Hematopoietic multipotent progenitor cell treated with erythropoietin and hydrocortisone succinate and interleukin-3 and kit ligand, for 6 days (in vitro differentiated cells): ENCODE data around the gene UBN1.

Experiments used
- DNase-seq: peaks from one replicate; pipeline ENCODE4 v3.0.0-alpha.2; 2015

Gene UBN1

DNA sequence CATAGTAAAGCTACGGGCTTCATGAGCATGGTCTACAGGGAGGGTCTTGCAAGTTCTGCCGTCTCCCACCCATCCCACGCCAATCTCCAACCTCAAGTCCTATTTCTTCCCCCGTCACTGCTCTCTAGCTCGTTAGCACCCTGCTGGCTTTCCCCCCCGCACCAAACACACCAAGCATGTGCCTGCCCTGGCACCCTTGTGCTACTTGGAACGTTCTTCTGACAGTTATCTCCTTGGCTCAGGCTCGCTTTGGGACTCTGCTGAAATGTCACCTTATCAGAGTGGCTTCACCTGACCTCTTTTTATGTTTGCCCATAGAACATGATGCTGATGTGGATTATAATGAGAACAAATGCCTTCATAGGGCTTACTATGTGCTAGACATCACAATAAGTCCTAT is 22.1 kb upstream of the UBN1 start:
- DNase-seq: peak; percentile 89

DNA sequence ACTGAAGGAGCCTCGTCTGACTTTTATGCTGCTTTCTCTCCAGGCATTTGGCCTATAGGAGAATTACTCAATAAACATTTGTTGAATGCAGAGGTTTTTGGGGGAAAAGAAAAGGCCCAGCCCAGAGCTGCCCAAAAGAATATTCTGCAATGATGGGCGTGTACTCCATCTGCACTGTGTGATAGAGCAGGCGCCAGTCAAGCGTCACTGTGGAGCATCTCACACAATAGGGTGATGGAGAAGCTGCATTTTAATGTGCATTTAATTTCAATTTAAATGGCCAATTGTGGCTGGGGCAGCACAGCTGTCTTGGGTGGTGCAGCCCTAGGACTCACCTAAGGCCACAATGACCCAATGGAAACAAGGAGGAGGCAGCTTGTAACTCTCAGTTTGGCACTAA is 20.8 kb upstream of the UBN1 start:
- DNase-seq: peak; percentile 80

DNA sequence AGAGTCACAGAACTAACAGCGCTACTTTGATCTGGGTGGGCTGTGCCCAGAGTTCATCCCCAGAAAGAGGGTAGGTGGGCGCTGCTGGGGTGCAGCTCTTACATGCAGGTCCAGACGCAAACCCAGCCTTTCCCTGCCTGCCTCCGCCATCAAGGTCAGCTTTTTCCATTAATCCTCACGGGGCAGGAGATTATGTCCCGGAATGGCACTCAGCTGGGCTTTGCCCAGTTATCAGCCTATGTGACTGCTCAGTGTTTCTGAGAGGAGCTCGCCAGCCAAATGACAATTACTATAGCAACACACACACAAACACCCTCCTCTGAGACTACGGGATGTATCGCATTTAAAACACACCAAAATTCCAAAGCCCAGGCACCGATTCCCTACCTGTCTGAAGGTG is 20.3 kb upstream of the UBN1 start:
- no peak for DNase-seq

DNA sequence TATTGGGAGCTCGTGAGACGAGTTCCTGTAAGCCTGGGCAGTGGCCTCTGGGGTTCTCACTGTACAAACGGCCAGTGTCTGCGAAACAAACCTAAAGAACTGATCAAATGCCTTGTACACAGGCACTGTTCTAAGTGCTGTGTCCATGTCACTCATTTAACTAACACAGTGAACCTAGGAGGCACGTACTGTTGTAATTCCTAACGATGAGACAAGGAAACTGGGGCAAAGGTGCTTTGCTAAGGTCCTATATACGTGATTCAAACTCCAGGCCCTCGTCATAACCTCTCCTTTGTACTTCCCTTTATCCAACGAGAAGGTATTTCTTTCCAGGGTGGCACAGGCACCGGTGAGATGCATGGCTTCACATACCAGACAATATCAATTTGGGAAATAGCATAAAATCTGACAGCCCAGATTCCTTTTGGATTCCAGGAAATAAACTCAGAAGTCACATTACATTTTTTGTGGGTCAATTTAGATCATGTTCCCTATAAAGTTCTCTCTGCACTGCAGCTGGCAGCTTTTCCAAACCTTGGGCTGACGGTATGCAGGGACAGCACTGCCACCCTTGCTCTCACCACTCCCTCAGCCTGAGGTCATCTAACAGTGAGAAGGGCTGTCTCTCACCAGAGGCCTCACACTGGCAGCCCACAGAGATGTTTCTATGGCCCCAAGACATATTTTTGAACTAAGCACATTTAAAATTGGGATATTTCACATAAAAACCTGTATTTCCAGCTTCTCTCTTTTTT is 18.5 kb upstream of the UBN1 start:
- no peak for DNase-seq

DNA sequence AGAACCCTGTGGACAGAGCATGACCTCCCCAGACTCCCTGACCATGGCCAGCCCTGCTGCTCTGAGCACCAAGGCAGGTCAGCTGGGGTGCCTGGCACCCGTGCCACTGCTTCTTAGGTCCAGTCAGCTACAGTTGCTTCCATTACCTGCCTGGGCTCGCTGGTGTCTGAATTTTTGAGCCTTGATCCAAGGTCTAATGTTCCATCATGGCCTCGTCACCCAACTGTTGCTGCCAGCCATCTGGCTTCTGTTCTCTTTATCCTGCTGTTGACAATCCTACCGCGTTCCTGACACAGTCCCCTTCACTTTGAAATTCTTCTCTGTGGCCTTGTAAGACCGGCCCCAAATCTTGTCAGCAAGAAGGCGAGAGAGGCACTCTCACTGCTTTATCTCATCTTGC is 16.9 kb upstream of the UBN1 start:
- DNase-seq: no peak

DNA sequence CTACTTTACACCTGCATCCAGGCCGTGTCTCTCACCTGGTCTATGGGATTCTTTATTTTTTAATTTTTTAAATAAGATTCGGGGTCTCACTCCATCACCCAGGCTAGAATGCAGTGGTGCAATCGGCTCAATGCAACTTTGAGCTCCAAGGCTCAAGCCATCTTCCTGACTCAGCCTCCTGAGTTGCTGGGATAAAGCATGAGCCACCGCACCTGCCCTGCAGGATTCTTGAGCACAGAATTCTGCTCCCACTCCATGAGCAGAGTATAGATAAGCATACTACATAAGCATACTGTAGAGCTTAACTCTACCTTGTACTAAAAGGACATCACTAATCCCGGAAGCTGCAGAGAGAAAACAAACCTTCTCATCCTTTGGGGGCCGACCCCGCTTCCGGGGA is 15.7 kb upstream of the UBN1 start:
- no peak for DNase-seq

DNA sequence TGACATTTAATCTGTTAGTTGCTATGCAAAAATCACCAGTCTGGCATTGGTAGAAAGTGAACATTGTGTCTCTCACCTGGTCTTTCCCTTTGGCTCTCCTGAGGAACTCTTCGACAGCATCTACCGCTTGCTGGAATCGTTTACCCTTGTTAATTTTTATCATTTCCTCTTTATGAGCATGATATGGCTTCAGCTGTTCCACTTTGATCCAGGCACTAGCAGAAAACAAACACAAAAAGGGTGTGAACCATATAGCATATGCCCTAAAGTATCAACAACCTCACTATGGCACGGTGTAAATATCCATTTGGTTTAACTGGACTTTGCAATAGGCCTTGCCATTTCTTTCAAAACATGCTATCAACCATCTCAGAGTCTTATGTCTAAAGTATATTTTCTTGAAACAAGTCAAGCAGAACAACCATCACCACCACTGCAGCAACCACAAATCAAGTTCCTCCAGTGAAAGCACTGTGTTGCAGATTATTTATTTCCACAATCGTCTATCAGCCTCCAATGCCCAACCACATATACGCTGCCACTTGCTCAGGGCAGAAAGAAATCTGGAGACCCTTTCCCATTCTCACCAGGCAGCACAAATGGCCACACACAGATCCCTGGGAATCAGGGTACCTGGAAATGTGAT is 14.5 kb upstream of the UBN1 start:
- no peak for DNase-seq

DNA sequence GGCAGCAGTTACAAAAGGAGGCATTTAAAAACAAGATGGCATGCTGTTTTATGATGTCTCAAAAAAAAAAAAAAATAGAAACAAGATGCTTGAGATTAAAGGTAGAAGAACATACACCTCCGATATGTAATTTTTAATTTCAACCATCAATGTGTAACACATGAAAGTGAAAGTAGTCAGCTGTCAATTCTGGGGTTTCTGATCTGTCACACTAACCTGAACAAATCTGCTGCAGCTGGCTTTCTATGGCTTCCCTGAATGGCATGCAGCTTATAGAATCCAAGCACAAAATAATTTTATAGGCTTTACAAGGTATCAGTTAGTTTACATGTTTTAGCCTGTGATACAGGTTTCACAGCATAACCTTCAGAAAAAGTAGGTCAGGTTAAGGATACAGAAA is 13.7 kb upstream of the UBN1 start:
- no peak for DNase-seq

DNA sequence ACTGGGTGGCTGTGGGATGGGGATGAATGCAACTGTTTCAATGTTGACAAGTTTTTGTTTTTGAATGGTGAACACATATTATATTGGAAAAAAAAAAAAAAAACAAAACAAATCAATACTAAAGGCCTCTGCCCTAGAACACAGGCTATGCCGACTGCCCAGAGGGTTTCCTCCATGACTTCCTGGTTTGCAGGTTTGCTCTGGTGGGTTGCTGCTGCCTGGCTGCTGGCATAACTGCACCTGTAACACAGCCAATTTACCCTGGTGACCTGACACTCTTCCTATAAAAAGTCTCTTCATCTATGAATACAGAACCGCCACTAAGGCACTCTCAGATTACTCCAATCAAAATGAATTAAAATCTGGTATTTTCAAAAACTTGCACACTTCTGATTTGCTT is 10.6 kb upstream of the UBN1 start:
- DNase-seq: no peak

DNA sequence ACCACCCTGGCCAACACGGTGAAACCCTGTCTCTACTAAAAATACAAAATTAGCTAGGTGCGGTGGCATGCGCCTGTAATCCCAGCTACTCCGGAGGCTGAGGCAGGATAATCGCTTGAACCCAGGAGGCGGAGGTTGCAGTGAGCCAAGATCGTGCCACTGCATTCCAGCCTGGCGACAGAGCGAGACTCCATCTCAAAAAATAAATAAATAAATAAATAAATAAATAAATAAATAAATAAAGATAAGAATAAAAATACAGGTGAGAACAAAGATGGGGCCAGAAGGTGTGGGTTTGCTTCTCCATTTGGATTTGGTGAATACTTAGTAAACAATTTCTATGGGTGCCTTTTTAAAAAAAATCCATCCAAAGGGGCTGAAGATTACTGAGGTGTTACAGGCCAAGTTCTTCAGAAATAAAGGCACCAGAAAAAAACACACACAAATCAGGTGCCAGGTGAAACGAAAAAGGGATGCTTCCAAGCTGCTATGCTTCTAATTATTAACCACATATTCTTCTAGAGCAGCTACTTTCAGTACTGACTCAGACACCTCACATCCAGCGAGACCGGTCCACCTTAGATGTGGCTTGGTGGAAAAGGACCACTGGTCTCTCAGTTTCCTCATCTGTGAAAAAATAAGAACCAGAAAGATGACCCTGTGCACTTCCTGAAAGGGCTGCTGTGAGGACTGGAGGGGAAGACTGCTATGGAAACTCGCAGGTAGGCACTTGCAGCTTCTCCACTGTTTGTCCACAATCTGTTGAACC is 9.4 kb upstream of the UBN1 start:
- no peak for DNase-seq

DNA sequence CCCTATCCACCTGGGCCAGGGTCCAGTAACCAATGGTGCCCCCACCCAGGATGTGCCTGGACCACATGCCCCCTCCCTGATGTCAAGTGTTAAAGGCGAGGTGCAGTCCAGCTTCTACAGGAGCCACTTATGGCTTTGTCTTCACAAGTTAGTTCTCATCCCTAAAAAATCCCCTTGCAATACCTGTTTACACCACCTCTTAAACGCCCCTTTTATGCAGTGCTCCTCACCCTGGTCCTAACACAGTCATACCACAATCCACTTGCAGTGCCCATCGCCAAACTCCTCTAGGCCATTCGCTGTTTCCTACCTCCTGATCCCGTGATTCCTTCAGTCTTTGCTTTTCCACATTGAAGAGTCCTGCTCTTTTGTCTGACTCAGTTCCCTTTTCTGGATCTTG is 7.3 kb upstream of the UBN1 start:
- no peak for DNase-seq

DNA sequence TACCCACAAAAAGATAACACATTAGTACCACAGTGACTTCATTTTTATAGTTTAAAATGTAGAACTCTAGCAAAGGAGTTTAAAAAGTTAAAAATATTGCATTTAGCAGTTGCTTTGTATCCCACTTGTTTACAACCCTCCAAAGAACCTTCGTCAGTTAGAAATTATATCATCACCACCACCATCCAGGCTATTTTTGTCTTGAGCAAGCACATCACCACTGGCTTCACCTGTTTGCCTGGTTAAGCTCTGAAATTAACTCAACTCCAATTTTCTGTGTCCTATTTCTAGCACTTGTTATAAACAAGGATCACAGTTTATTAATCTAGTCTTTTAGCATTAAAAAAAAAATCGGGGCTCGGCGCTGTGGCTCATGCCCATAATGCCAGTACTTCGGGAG is 6.3 kb upstream of the UBN1 start:
- no peak for DNase-seq

DNA sequence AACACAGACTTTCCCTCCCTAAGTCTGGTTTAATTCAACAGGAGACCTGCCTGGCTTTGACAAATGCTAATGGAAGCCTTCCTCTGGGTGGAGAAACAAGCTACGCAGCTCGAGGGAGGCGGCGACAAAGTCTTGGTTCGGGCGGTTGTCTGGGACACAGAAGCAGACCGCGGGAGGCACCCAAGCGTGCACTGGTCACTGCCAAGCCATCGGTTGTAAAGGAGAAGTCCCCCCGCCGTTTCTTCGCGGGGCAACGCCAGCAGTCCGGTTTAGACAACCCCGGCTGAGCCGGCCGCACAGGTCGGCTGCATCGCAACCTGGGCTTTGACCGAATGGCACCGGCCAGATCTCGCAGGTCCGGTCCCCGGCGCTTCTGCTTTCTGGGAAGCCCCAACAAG is 779 bp upstream of the UBN1 start:
- DNase-seq: peak; percentile 76

DNA sequence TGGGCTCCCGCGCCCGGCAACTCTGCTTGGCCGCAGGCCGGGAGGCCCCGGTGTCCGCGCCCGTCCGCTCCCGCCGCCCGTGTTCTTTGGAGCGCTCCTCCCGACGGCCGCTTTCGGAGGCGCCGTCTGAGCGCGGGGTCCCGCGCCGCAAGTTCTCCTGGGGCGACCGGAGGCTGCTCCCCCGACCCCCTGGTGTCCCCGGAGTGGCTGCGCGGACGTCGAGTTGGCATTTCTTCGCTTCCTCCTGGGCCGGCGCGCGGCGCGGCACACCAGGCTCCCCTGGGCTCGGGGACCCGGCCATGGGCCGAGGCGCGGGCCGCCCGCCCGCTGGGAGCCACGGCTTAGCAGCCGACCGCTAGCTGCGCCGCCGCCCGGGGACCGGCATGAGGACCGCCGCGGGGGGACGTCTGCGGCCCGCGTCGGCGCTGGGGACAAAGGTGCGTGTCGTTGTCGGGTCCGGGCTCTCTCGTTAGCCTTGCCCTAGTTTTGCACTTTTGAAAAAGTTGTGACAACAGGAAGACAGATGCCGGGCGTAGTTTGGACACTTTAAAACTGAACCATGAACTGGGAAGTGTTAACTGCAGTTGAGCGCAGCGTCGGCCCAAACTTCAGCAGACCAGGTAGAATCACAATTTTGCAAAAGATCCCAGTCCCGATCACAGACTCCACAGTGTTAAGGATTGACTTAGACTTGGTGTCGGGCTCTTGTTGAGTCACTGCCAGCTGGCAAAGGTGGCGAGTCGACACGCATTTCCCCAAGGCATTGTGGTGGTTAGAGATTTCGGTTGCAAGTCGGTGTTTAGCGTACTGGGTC is 700 bp downstream of the UBN1 start:
- DNase-seq: peak; percentile 68

DNA sequence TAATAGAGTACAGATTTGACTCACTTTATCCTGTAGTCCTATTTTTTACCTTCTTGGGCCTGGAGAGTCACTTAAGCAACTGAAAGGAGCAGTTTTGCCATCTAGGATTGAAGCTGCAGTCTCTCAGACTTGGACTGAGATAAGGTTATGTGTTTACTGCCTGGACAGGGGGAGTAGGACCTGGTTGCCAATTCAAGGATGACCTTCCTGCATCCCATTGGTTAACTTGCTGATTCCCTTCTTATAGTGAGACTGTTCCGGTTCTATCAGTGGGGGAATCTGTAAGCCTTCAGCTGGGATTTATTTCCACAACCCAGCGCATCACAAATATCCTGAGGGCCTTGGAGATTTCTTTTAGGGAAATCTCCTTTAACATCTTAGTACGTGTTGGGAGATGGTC is 2.9 kb downstream of the UBN1 start:
- no peak for DNase-seq

DNA sequence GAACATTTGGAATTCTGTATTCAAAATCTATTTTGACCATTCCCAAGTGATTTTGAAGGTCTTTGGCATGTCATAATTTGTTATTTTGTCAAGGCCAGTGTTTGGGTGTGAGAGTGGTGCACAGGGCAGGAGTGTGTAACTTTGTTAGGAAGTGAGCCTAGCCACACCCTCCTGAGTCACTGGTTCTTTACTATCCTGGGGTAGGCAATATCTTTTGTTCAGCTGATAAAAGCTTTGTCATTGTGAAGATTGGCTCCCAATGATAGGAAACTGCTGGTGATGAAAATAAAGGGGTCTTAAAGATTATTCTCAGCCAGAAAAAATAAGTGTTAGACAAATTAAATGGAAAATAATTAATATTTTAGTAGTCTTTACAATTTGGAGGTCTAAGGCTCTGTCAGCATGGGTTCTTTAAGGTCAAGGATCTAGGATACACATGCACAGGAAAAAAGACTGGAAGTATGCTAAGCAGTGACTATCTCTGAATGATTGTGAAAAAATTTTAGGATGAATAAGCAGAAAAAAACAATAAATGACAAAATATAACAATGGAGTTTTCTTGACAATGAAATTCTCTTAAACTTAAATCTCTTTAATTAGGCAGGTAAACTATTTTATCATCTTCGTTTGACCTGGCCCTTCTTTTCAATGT is 5.1 kb downstream of the UBN1 start:
- peak; percentile 77 for DNase-seq

DNA sequence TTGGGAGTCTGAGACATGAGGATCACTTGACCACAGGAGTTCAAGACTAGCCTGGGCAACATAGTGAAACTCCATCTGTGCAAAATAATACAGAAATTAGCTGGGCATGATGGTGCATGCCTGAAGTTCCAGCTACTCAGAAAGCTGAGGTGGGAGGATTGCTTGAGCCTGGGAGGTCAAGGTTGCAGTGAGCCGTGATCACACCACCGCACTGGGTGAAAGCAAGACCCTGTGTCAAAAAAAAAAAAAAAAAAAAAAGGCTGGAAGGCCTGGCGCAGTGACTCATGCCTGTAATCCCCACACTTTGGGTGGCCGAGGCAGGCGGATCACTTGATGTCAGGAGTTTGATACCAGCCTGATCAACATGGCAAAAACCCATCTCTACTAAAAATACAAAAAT is 8.1 kb downstream of the UBN1 start:
- DNase-seq: no peak

DNA sequence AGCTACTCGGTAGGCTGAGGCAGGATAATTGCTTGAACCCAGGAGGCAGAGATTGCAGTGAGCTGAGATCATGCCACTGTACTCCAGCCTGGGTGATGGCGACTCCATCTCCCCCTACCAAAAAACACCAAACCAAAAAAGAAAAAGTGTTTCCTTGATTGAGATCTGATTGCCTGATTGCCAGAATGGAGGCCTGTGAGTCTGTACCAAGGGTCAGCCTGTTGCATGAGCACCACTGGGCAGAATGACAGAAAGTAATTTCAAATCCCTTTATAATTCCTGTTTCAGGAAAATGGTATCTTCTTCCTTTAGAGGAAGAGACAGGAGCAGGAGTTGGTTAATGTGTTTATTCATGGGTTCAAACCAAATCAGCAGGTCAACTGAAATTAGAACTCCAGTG is 8.5 kb downstream of the UBN1 start:
- DNase-seq: no peak

DNA sequence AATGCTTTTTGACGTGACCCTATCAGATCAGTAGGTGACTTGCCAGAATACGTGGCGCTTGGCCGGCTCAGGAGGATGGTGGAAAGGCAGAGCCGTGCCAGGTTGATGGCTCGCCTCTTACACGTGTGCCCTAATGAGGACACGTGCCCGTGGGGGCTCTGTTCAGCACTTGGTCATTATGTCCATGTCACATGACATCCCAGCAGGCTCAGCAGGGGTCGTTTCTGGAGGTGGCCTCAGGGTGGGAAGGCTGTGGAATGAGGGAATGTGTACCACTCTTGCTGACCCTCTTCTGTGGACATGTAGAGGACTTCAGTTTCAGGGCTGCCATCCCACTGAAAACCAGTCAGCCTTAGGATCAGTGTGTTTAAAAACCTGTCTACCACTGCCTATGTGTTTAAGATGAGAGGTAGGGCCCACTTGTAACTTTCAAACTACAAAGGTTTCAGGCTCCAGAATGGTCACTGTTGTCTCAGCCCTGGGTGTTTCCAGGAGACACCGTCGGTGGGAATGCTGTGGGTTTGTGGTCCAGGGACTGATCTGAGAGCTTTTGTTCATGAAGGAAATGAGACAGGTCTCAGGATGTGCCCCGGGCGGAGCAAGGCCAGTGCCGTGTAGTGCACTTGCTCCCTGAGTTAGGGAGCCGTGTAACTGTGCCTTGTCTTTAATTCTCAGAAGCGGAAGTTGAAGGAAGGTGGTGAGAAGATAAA is 12.1 kb downstream of the UBN1 start:
- DNase-seq: no peak

DNA sequence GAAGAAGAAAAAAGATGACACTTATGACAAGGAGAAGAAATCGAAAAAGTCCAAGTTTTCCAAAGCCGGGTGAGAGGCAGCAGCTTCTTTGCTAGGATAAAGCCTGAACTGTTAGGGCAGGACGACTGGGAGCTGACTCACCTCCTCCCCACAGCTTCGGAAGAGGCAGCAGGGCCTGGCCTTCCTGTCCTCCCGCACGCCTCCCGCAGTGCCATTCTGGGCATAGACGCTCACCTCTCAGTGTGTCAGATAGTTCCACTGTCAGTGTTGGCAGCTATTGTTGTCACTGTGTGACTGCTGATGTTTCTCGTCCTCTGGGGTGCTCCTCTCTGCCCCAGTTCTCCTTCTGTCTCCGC is 12.6 kb downstream of the UBN1 start:
- no peak for DNase-seq

DNA sequence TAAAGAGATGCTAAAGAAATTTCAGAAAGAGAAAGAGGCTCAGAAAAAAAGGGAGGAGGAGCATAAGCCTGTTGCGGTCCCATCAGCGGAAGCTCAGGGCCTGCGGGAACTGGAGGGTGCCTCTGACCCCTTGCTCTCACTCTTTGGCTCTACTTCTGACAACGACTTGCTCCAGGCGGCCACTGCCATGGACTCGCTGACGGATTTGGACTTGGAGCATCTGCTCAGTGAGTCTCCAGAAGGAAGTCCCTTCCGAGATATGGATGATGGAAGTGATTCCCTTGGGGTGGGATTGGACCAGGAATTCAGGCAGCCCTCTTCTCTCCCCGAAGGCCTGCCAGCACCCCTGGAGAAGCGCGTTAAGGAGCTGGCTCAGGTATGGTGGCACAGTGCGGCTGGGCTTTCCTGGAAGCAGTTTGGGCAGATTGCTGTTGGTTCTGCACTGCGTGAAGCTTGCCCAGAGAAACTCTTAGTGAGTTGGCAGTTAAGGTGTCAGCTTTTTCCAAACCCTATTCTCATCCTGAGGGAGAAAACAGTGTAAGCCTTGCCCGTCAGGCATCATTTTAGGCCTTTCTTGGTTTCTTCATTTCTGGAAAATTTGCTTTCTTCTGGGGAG is 13.6 kb downstream of the UBN1 start:
- DNase-seq: no peak

DNA sequence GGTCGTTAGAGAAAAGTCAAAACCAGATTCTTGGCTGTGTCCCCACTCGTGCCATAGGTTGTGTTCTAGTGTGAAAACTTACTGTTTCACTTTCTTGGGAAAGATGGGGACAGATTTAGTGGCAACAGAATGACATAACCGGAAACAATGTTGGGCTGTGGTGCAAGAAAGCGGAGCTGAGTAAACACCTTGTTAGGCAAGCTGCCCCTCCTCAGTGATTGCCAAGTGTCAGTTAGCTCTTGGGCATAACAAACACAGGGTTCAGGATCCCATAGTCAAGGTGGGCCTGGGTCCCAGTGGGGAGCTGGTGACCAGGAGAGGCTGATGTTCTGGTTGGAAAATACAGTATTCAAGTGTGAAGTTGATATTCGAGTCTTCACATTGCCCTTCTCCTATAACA is 15.4 kb downstream of the UBN1 start:
- DNase-seq: no peak
